DND-41 (cell line): ENCODE results near the gene STXBP5L.

Experiments
- ATAC-seq: fragments of 200-7000 bp; cut with Tn5 transposase; 3 replicates; pipeline ENCODE4 v1.9.1; 2021; ENCODE audit warnings: low read depth; ENCODE audit not compliant: insufficient read depth
- DNase-seq: peaks from one replicate; pipeline ENCODE4 v3.0.0-alpha.2; 2020
- H2AFZ ChIP-seq: 2 replicates; pipeline ENCODE4 v1.6.0; 2012; ENCODE audit warnings: low read depth, low read length
- H3K27ac ChIP-seq: 2 replicates; pipeline ENCODE4 v1.5.1; 2012; ENCODE audit warnings: low read length, inconsistent platforms
- H3K27me3 ChIP-seq: fragments of 200-600 bp; sonication (generic); 2 replicates; pipeline ENCODE4 v1.6.0; 2012; ENCODE audit warnings: low read length, mild to moderate bottlenecking, inconsistent platforms; ENCODE audit not compliant: insufficient read depth, poor library complexity
- H3K36me3 ChIP-seq: 2 replicates; pipeline ENCODE4 v1.5.1; 2012; ENCODE audit warnings: low read length, inconsistent platforms; ENCODE audit not compliant: insufficient read depth
- H3K4me1 ChIP-seq: 2 replicates; pipeline ENCODE4 v1.5.1; 2012; ENCODE audit warnings: mild to moderate bottlenecking, low read length; ENCODE audit not compliant: insufficient read depth
- H3K4me2 ChIP-seq: 2 replicates; pipeline ENCODE4 v1.6.0; 2012; ENCODE audit warnings: mild to moderate bottlenecking, moderate library complexity, low read length, inconsistent platforms; ENCODE audit not compliant: insufficient read depth
- H3K4me3 ChIP-seq, 2 experiments: fragments of 200-600 bp in 1 of 2; shearing (Covaris generic) in 1 of 2; 2 replicates each; pipeline ENCODE4 v1.5.1; 2012 to 2016; ENCODE audit warnings: inconsistent platforms in 2 of 2, low read length in 2 of 2, mild to moderate bottlenecking in 2 of 2, low read depth in 1 of 2, moderate library complexity in 1 of 2
- H3K79me2 ChIP-seq: 2 replicates; pipeline ENCODE4 v1.6.0; 2012; ENCODE audit warnings: low read length, inconsistent platforms; ENCODE audit not compliant: insufficient read depth
- H3K9ac ChIP-seq: 2 replicates; pipeline ENCODE4 v1.6.0; 2012; ENCODE audit warnings: low read depth, mild to moderate bottlenecking, inconsistent platforms, low read length, moderate library complexity
- H3K9me3 ChIP-seq: 2 replicates; pipeline ENCODE4 v1.5.1; 2012; ENCODE audit warnings: low read length, moderate library complexity, mild to moderate bottlenecking, inconsistent platforms; ENCODE audit not compliant: insufficient read depth, severe bottlenecking
- H4K20me1 ChIP-seq: 2 replicates; pipeline ENCODE4 v1.6.0; 2012; ENCODE audit warnings: low read length; ENCODE audit not compliant: insufficient read depth
- CTCF ChIP-seq: IDR thresholded peaks from 2 replicates; pipeline ENCODE4 v1.5.1; 2012; ENCODE audit warnings: borderline replicate concordance, low read length, moderate library complexity, mild to moderate bottlenecking; ENCODE audit not compliant: poor library complexity, severe bottlenecking; ENCODE audit errors: extremely low read depth
- EZH2 ChIP-seq: IDR thresholded peaks from 3 replicates; pipeline ENCODE4 v1.6.1; 2012; ENCODE audit warnings: borderline replicate concordance, low read depth, mild to moderate bottlenecking, moderate library complexity, low read length, inconsistent platforms; ENCODE audit not compliant: severe bottlenecking

The STXBP5L gene

GRCh38 chr3:121418182-121418581, 510.2 kb downstream of the STXBP5L start:
- DNase-seq (no peak), ATAC-seq (no peak)
- Histone ChIP-seq H3K4me2 (no peak overlapping the region), H3K9ac (no peak overlapping the region), H3K79me2 (no peaks in the 10 kb centered on the region), H2AFZ (no peak overlapping the region), H4K20me1 (no peaks in the 10 kb centered on the region), H3K9me3 (no peaks in the 10 kb centered on the region), H3K36me3 (peaks cover 4% of the 10 kb centered on the region; the same call in 1 of the 2 replicates), H3K4me1 (no peaks in the 10 kb centered on the region), H3K27me3 (no peaks in the 10 kb centered on the region), H3K27ac (no peak overlapping the region), H3K4me3 (no peak overlapping the region)
- TF ChIP-seq CTCF (no peak), EZH2 (no peak)

- Histone ChIP-seq H3K36me3 (peaks cover 22% of the 10 kb centered on the region), H3K79me2 (no peaks in the 10 kb centered on the region), H3K27ac (no peak overlapping the region), H3K27me3 (no peaks in the 10 kb centered on the region), H3K4me2 (no peak overlapping the region), H4K20me1 (no peaks in the 10 kb centered on the region), H3K4me3 (no peak overlapping the region), H3K4me1 (no peaks in the 10 kb centered on the region), H3K9me3 (no peaks in the 10 kb centered on the region), H2AFZ (no peak overlapping the region), H3K9ac (no peak overlapping the region)
- TF ChIP-seq CTCF: no peak
- no peak for TF ChIP-seq EZH2
- DNase-seq (no peak), ATAC-seq (no peak)
These were observed 516.5 kb downstream of the STXBP5L start for GRCh38 chr3:121424549-121424948.

- no peak for DNase-seq
- Histone ChIP-seq H3K9ac (no peak overlapping the region), H3K4me3 (no peak overlapping the region), H3K4me2 (no peak overlapping the region), H3K36me3 (peaks cover 66% of the 10 kb centered on the region), H3K9me3 (no peaks in the 10 kb centered on the region), H2AFZ (no peak overlapping the region), H3K79me2 (no peaks in the 10 kb centered on the region), H3K27me3 (no peaks in the 10 kb centered on the region), H3K4me1 (peaks cover 29% of the 10 kb centered on the region), H4K20me1 (no peaks in the 10 kb centered on the region), H3K27ac (no peak overlapping the region)
- TF ChIP-seq EZH2 (no peak), CTCF (no peak)
- ATAC-seq: no peak
These were observed 522.7 kb downstream of the STXBP5L start for GRCh38 chr3:121430664-121431215.
